NCI-H82 (cell line): Measurements from ENCODE around the gene SPATA3.

ENCODE experiments used
- DNase-seq: peaks from one replicate; lab custom pipeline; 2025; lab: John Stamatoyannopoulos, UW

The SPATA3 gene

GRCh38 chr2:230968921-230969658 lies 26.8 kb upstream of the SPATA3 start:
- DNase-seq, result no peak

GRCh38 chr2:230969659-230970015 lies 26.3 kb upstream of the SPATA3 start:
- DNase-seq, result no peak

DNA sequence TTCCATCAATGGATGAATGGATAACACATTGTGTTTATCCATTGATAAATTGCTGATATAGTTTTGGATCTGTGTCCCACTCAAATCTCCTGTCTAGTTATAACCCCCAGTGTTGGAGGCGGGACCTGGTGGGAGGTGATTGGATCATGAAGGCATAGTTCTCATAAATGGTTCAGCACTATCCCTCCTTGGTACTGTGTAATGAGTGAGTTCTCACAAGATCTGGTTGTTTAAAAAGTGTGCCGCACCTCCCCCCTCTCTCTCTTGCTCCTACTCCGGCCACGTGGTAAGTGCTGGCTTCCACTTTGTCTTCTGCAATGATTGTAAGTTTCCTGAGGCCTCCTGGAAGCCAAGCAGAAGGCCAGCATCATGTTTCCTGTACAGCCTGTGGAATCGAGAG lies 23.9 kb upstream of the SPATA3 start:
- no peak for DNase-seq

DNA sequence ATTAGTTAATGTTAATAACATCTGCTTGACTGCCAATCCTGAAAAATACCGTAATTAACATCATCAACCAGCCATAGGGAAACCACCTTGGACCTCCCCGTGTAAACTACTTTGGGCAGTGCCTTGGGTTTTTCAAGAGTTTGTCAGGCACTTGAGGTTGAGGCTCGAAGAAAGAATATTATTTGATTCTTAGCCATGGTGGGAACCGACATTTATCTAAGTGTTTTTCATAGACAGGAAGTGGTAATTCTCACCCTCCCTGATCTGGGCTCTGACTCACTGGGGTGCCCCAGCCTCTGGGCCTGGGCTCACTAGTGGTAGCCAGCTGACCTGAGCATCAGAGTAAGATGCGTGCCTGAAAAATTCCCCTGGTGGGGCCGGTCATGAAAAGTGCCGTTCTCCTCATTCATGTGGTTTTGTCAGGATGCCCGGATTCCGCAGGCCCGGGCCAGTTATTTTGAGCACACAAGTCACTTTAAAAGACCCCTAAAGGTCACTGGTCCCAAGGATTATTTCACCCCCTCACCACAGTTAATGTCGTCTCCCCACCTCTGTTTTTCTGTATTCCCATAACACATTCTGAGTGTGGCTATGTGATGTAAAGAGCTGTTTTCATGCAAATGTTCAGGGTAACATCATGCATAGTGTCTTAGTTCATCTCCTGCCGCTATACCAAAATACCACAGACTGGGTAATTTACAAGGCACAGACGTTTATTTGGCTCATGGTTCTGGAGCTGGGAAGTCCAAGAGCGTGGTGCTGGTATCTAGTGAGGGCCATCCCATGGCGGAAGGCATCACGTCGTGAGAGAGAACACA lies 21.6 kb upstream of the SPATA3 start:
- DNase-seq, result no peak

GRCh38 chr2:230975927-230976326 lies 20.0 kb upstream of the SPATA3 start:
- no peak for DNase-seq

GRCh38 chr2:230976671-230977171 lies 19.2 kb upstream of the SPATA3 start:
- DNase-seq, result no peak

GRCh38 chr2:230980468-230980867 lies 15.5 kb upstream of the SPATA3 start:
- DNase-seq, result no peak

- no peak for DNase-seq
Observed at GRCh38 chr2:230981704-230982103, 14.2 kb upstream of the SPATA3 start.

DNA sequence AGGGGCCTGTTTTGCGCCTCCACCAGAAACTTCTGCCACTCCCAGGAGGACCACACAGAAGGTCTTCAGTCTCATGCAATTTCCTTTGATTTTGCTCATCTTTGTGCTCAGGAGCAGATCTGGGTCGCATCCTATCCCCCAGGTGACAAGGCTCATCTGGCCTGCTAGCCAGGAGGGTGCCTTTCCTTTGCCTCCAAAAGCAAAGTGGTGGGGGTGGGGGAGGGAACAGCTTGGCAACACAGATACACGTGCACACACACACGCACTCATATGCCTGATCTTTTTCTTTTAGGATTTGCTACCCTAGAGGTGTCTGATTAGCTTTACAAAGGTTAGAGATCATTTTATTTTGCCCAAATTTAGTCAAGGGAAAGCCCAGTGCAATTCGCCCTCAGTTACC lies 13.8 kb upstream of the SPATA3 start:
- no peak for DNase-seq

GRCh38 chr2:230982528-230982927 lies 13.4 kb upstream of the SPATA3 start:
- no peak for DNase-seq

DNA sequence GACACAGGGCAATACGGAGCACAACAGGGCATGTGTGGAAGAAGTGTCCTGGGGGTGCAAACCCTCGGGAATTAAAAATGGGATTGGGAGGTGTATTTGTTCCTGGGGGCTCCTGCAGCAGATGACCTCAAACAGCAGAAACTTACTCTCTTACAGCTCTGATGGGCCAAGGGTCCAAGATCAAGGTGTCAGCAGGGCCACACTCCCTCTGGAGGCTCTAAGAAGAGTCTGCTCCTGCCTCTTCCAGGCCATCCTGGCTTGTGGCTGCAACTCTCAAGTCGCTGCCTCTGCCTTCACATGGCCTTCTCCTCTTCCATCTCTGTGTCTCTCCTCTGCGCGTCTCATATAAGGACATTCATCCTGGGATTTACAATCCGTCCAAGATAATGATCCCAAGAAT lies 12.4 kb upstream of the SPATA3 start:
- no peak for DNase-seq

DNA sequence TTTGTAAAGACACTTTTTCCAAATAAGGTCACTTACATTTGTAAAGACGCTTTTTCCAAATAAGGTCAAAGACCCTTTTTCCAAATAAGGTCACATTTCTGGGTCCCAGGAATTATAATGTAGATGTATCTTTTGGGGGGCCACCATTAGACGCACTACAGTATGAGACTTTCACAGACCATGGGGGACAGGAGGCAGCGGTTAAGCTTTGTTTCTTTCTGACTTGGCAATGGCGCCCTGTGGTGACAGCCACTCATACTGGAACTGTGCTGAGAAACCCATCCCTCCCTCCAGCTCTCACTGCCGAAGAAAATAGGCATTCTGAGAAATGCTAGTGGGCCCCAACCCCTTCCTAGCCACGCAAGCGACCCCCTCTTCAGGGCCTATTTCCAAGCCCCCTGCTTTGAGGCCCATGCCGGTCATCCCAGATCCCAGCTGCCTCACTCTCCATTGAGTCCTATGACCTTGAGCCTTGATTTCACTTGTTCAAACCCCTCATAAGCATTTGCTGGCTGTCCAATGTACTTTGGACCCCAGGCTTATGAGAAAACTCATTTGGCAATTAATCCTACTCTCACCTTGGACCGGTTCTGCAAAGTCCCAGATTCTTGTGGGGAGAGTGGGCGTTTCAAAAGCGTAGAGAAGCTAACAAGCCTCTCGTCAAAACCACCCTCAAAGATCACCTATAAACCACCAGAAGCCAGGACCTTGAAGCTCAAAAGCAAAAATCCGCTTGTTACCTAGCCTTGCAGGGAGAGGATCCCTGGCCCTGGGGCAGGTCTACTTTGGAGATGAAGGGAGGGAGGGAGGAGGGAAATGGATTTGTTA lies 11.3 kb upstream of the SPATA3 start:
- no peak for DNase-seq

GRCh38 chr2:230985519-230986231 lies 10.2 kb upstream of the SPATA3 start:
- no peak for DNase-seq

DNA sequence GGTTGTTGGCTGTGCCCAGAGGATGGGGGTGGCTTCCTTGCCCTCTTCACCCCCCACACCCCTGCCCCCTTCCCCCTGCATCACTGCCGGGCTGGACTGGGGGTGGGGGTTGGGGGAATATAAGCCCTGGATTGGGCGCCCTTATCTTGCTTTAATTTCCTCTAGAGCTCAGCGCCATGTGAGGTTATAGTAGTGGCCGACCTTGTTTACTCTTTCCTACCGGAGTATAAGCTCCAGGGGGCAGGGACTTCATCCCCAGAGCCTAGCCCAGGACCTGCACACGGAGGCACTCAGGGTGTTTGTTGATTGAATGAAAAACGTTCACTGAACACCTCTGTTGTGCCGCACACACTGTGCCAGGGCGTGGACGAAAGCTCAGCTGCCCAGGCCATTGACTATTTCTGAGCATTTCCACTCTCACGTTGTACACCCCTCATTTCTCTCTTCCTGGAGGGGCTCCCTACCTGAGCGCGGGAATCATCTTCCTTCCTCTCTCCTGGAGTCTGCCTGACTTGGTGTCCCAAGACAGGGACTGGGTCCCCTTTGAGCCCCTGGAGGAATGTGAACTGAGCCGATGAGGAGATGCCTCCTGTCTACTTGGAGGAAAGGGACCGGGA lies 9.3 kb upstream of the SPATA3 start:
- no peak for DNase-seq

DNA sequence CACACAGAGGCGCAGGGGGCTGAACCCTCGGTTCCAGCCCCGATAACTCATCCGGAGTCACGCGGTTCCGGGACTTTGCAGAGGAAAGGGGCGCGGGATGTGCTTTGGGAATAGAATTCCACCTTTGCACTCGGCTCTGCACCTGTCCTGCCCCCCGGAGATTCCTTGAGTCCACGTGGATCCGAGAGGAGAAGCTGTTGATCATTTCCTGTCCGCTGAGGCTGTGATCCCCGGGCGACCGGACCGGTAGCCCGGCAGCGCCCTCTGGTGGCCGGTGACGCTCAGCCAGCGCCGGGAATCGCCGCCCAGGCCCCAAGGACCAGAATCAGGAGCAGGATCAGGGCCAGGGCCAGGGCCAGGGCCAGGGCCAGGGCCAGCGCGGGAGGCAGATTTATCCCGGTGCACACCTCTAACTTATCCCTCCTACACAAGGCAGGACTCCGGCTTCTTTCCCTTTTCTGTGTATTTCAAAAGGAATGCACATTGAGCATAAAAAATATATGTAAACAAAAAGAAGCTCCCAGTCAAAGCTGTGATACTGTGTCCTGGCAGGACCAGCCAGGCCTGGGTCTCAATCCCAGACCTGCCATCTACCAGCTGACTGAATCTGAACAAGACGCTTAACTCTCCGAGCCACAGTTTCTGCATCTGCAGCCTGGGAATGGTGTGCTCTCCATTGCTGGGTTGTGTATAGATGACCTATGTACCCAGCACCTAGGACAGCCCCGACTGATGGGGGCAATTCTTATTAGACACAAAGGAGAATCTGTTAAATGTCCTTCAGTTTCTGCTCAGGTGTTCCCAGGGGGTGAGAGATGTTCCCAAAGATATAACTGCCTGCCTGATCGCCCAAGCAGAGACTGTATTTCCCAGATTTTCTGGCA lies 8.5 kb upstream of the SPATA3 start:
- DNase-seq, result peak; percentile 88

GRCh38 chr2:230989731-230990130 lies 6.2 kb upstream of the SPATA3 start:
- DNase-seq, result no peak

GRCh38 chr2:230990131-230990898 lies 5.6 kb upstream of the SPATA3 start:
- no peak for DNase-seq

GRCh38 chr2:230990899-230991150 lies 5.1 kb upstream of the SPATA3 start:
- no peak for DNase-seq

- DNase-seq, result no peak
Observed at GRCh38 chr2:230991598-230991997, 4.3 kb upstream of the SPATA3 start.

DNA sequence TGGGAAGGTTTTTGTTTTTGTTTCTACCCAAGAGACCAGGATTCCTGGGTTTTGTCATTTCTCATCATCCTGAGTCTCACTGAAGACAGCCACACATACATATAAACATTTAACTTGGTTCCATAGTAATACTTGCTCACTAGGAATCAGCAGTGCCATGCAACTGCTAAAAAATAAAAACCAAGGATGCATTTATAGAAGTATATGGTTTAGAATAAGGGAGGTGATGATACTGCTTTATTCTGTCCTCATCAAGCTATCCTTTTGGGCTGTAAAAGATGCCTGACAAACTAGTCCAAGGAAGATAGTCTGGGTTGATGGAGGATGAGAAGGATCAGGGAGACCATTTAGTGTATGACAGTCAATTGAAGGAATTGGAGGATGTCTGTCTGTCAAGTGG lies 740 bp downstream of the SPATA3 start:
- DNase-seq, result no peak
